GM06990 (cell line): ENCODE results near the gene STARD3.

Experiments used
- DNase-seq: peaks from one replicate; pipeline ENCODE4 v3.0.0-alpha.2; 2011; ENCODE audit not compliant: insufficient read length; ENCODE audit errors: extremely low read depth
- H3K27me3 ChIP-seq: replicated peaks from 2 replicates; pipeline ENCODE4 v1.6.0; 2011; ENCODE audit warnings: low read length; ENCODE audit not compliant: control insufficient read depth, insufficient read depth
- H3K36me3 ChIP-seq: 2 replicates; pipeline ENCODE4 v1.5.1; 2011; ENCODE audit warnings: low read length; ENCODE audit not compliant: control insufficient read depth, insufficient read depth
- H3K4me3 ChIP-seq: replicated peaks from 2 replicates; pipeline ENCODE4 v1.5.1; 2011; ENCODE audit warnings: low read depth, mild to moderate bottlenecking, control low read depth, low read length
- TF ChIP-seq, protein P1 (sequence below): IDR thresholded peaks from 2 replicates; pipeline ENCODE4 v1.5.1; 2011; ENCODE audit warnings: low read length, control low read depth, mild to moderate bottlenecking, inconsistent platforms; ENCODE audit not compliant: insufficient read depth, poor library complexity, severe bottlenecking

Gene STARD3

DNA sequence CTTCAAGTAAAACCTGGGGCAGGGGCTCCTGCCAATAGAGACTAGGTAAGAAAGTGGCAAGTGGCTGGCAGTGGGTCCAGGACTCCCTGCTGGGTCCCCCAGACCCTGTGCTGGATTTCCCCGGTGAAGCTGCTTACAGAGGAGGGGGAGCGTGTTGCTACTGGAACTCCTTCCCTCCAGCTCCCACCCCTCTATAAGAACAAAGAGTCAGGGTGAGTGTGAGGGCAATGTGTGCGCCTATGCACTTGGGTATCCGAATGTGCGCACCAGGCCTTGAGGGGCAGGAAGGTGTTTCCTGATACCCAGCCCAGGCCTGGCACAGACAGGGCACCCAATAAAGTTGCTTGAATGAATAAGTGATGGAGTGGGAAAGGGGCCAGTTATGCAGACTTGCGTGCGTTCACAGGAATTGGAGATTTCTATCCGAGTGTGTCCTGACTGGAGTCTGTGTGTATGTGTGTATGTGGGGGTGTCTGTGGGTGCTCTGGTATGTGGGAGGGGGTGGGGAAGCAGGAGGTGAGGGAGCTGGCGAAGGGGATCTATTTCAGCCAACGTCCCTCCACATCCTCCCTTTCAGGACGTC, 40.9 kb upstream of the STARD3 start:
- peaks cover 11% of the 10 kb centered on the region for H3K27me3 ChIP-seq
- no peaks in the 10 kb centered on the region for H3K36me3 ChIP-seq
- H3K4me3 ChIP-seq, result no peak overlapping the region
- no peak for DNase-seq
- TF ChIP-seq, protein P1, sequence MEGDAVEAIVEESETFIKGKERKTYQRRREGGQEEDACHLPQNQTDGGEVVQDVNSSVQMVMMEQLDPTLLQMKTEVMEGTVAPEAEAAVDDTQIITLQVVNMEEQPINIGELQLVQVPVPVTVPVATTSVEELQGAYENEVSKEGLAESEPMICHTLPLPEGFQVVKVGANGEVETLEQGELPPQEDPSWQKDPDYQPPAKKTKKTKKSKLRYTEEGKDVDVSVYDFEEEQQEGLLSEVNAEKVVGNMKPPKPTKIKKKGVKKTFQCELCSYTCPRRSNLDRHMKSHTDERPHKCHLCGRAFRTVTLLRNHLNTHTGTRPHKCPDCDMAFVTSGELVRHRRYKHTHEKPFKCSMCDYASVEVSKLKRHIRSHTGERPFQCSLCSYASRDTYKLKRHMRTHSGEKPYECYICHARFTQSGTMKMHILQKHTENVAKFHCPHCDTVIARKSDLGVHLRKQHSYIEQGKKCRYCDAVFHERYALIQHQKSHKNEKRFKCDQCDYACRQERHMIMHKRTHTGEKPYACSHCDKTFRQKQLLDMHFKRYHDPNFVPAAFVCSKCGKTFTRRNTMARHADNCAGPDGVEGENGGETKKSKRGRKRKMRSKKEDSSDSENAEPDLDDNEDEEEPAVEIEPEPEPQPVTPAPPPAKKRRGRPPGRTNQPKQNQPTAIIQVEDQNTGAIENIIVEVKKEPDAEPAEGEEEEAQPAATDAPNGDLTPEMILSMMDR, result no peak

DNA sequence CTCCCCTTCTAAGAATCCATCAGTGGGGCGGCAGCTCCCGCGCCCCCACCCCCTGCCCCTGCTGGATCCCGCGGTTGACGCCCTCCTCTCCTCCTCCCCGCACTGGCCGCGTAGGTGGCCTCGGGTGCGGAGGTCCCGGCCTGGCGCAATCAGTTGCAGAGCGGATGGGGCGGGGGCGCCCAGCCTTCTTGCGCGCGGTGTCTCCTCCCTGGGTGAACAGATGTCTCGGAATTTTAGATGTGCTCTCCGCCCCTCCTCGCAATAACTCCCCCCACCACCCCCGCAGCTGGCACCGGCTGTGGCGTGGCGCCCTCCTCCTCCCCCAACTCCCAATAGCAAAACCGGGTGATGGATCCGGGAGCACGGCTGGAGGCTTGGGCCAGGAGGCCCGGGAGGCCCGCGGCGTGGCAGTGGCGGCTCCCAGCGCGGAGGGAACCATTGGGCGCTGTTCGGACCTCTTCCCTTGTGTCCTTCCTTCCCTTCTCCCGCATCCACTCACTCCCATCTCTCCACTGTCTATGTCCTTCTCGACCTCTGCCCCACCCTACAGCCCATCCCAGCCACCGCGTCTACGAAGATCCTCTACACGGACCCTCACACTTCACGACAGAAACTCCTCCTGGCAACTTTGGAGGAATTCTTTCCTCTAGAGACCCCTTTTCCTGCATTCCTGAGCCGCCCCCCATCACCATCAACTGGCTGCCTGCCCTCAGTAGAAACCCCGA, 40.2 kb upstream of the STARD3 start:
- H3K36me3 ChIP-seq, result no peaks in the 10 kb centered on the region
- H3K27me3 ChIP-seq, result peaks cover 9% of the 10 kb centered on the region
- DNase-seq, result no peak
- H3K4me3 ChIP-seq, result no peak overlapping the region
- TF ChIP-seq, protein P1, result no peak

DNA sequence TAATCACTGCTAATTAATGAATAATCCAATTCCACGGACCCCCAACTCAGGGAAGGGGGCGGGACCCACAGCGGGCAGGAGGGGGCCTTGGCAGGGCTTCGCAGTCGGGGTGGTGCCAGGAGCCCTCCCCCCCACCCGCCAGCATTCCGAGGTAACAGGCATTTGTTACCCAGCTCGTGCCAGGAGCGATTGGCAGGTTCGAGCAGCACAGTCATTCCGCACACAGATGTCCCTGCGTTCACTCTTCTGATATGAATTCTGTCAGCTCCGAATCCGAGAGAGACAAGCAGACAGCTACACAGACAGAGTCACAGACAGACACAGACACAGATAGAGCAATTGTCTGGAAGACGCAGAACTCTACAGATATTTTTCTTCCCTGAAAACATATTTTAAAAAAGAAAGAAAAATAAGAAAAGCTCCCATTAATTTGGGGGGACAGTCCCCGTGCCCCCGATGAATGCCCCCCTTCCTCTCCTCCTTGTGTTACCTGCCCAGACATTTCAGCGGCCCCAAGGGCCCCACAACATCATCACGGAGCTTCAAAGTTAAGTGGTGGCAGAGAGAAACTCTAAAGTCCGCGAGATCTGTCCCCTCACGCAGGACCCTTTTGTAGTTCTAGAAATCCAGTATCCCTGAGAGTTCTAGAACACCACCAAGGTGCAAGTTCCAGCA, 39.4 kb upstream of the STARD3 start:
- TF ChIP-seq, protein P1, result no peak
- Histone ChIP-seq H3K4me3 (no peak overlapping the region), H3K27me3 (peaks cover 9% of the 10 kb centered on the region), H3K36me3 (no peaks in the 10 kb centered on the region)
- DNase-seq, result no peak

DNA sequence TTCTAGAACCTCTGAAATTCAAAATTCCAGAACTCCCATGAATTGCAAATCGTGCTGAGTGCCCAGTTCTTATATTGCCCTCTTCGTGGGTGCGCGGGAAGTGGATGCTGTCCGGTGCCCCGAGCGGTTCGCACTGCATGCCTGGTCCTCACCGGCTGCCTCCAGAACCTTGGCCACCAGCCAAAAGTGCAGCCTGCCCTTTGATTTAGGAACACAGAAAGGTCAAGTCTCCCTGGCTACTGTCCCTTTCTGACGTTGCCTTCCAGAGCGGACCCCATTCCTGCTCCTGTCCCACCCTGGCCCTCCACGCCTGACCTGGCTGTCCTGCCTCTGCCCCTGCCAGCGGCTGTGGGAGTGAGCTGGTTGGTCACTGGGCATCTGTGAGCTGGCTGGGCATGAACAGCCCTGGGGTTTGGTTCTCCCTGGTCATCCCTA, 38.9 kb upstream of the STARD3 start:
- no peak for DNase-seq
- H3K36me3 ChIP-seq, result no peaks in the 10 kb centered on the region
- peaks cover 9% of the 10 kb centered on the region for H3K27me3 ChIP-seq
- no peak overlapping the region for H3K4me3 ChIP-seq
- TF ChIP-seq, protein P1, result no peak

DNA sequence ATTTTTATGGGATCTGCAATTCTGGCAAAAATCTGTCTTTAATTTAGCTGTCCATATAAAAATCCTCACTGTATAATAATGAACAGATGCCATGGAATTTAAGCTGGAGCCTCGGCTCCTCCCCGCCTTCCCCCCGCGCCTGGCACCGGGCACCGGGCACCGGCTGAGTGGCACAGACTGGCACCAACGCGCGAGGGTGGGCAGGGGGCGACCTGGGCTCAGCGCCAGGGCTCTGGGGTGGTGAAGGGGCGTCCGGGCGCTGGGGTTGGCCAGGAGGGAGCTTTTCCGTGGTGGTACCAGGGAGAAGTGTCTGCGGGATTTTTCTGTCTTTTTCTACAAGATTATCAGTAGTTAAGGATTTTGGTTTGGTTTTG, 38.3 kb upstream of the STARD3 start:
- DNase-seq, result no peak
- Histone ChIP-seq H3K4me3 (no peak overlapping the region), H3K36me3 (no peaks in the 10 kb centered on the region), H3K27me3 (peaks cover 9% of the 10 kb centered on the region)
- TF ChIP-seq, protein P1, result no peak
